ENCODE measurements around the gene HCN2. TPM values are rescaled to one million over a fixed set of nuclear protein-coding genes. Genes with fewer than 3 reads are reported as not detected.
A peak's percentile ranks its signal among the peaks of the same experiment; 100 is the strongest.

Gene HCN2
- total and polyA plus RNA-seq, 9 of the 15 experiments (the other 6 are each of a cell fraction or from before 2014, with no cell fraction given) = 0.29 to 4.2 (median 0.82) TPM; not detected in 2

- TF ChIP-seq PCBP1 (IDR thresholded peaks at IDR 0.05; ENCODE audit: low read depth, low read length, poor library complexity, severe bottlenecking) (peak; percentile 39), BCOR (IDR thresholded peaks at IDR 0.05) (0 out of 2 replicates have a peak, but pooled peaks have one; percentile 50), ZFP36 (IDR thresholded peaks at IDR 0.05; ENCODE audit: low read depth, low read length, partially characterized antibody) (peak; percentile 27), ZBTB7A (IDR thresholded peaks at IDR 0.05; ENCODE audit: borderline replicate concordance, control insufficient read depth, low read depth, low read length) (0 out of 2 replicates have a peak, but pooled peaks have one; percentile 28), FIP1L1 (IDR thresholded peaks at IDR 0.05; ENCODE audit: low read depth, low read length, poor library complexity, severe bottlenecking) (peak; percentile 32)
Observed at GRCh38 chr19:548886-549830, 40.5 kb upstream of the HCN2 start (continued).

GRCh38 chr19:554817-555216, 34.9 kb upstream of the HCN2 start:
- no peak overlapping the region; the same call in 2 of the 3 replicates for H3K27ac ChIP-seq (ENCODE audit: extremely low read depth, low read depth, low read length)
- no peaks in the 10 kb centered on the region for H3K79me2 ChIP-seq (ENCODE audit: control insufficient read depth, insufficient read depth, low read length)
- 91% methylated on average over 17 of the region's 20 CpGs for WGBS (ENCODE audit: insufficient coverage, low coverage, missing lambda C conversion rate)
- no peak overlapping the region for H3K4me2 ChIP-seq (ENCODE audit: insufficient read depth, low read length)
- ATAC-seq = no peak
- H3K4me3 ChIP-seq = no peak overlapping the region
- no peak for DNase-seq (ENCODE audit: extremely low read depth in 1 of 4, low spot score in 3 of 4)
- FAIRE-seq = peak; percentile 66
- CTCF ChIA-PET (ENCODE audit: low intra/inter-chr PET ratio) = no interaction called here
- in situ Hi-C loops (cut with MboI) (no loop called here), intact Hi-C loops (cut with micrococcal nuclease) (no loop called here)
- H3K9me3 ChIP-seq (replicated peaks; ENCODE audit: control insufficient read depth, insufficient read depth, low read depth, low read length) = no peaks in the 10 kb centered on the region; the same call in 1 of the 2 replicates
- TF ChIP-seq MAX (CRISPR knock-in tag; IDR thresholded peaks at IDR 0.05) (0 out of 2 replicates have a peak, but pooled peaks have one; percentile 10), GABPA (tag; conservative IDR thresholded peaks at IDR 0.05; ENCODE audit: low read depth) (no peak)
- H3K9me1 ChIP-seq (ENCODE audit: control insufficient read depth, insufficient read depth, low read length) = no peaks in the 10 kb centered on the region
- H4K20me1 ChIP-seq (replicated peaks; ENCODE audit: control insufficient read depth, insufficient read depth, low read length) = no peaks in the 10 kb centered on the region
- BruUV-seq (replicated peaks) = no TSS peak
- peak overlapping the region in 1 of 2 experiments; percentile 3; a peak in 2 of 4 replicates for H3K9ac ChIP-seq (ENCODE audit: insufficient read depth in 1 of 2, low read depth in 2 of 2, low read length in 2 of 2)
- POLR2A ChIA-PET = interaction anchor here (0.6 to 2.5 kb wide), 6 partner anchors 11 to 756 kb away, joined by 3 to 20 read pairs (median 4); partner anchors contain the start of gene CDC34
- no peaks in the 10 kb centered on the region for H3K27me3 ChIP-seq (ENCODE audit: control insufficient read depth in 2 of 2, insufficient read depth in 2 of 2, low read length in 2 of 2)
- no peaks in the 10 kb centered on the region for H3K36me3 ChIP-seq (ENCODE audit: control insufficient read depth, insufficient read depth, low read length)
- H3K4me1 ChIP-seq (replicated peaks in 1 of 2; ENCODE audit: control insufficient read depth in 2 of 2, insufficient read depth in 2 of 2, low read length in 2 of 2) = peaks cover 24 to 79% of the 10 kb centered on the region in 2 experiments; a peak in 4 of 5 replicates
- H2AFZ ChIP-seq (ENCODE audit: low read depth, low read length) = no peak overlapping the region
